Measurements from ENCODE around the gene VIPR2.

DNA sequence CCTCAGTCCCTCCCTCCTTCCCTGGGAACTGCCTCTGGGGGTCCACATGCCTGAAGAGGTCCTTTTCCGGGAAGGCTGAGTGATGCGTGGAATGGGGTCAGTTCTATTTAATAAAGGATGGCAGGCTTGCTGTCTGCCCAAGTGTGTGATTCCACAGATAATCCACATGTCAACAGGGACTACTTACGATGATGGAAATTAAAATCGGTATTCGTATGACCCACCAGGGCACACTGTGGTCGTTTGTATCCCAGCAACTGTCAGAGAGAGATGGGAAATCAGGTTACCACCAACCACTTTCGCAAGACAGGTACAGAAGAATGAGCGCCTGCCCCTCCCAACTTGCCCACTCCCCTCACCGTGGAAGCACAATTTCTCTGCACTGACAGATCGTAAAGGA is 110.3 kb downstream of the VIPR2 start:
- no peak for TF ChIP-seq POLR2A (IDR thresholded peaks at IDR 0.05)
- TF ChIP-seq, protein P1, sequence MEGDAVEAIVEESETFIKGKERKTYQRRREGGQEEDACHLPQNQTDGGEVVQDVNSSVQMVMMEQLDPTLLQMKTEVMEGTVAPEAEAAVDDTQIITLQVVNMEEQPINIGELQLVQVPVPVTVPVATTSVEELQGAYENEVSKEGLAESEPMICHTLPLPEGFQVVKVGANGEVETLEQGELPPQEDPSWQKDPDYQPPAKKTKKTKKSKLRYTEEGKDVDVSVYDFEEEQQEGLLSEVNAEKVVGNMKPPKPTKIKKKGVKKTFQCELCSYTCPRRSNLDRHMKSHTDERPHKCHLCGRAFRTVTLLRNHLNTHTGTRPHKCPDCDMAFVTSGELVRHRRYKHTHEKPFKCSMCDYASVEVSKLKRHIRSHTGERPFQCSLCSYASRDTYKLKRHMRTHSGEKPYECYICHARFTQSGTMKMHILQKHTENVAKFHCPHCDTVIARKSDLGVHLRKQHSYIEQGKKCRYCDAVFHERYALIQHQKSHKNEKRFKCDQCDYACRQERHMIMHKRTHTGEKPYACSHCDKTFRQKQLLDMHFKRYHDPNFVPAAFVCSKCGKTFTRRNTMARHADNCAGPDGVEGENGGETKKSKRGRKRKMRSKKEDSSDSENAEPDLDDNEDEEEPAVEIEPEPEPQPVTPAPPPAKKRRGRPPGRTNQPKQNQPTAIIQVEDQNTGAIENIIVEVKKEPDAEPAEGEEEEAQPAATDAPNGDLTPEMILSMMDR (IDR thresholded peaks at IDR 0.05): no peak
